ENCODE measurements around the gene SCPEP1.

SCPEP1 gene

GRCh38 chr17:57027852-57028251 lies 49.9 kb downstream of the SCPEP1 start:
- TF ChIP-seq TAF1 (IDR thresholded peaks at IDR 0.05; ENCODE audit: borderline replicate concordance, insufficient read depth, low read length) (no peak), FOXP2 (optimal IDR thresholded peaks at IDR 0.05; ENCODE audit: borderline replicate concordance, extremely low read depth, extremely low read length, insufficient read depth) (no peak)

GRCh38 chr17:57032343-57032742 lies 54.4 kb downstream of the SCPEP1 start:
- TF ChIP-seq SIN3A (IDR thresholded peaks at IDR 0.05; ENCODE audit: borderline replicate concordance, insufficient read depth, low read length) (no peak), REST (IDR thresholded peaks at IDR 0.05; ENCODE audit: insufficient read depth in 1 of 2, low read depth in 2 of 2, low read length in 2 of 2) (no peak)

GRCh38 chr17:57033296-57033695 lies 55.4 kb downstream of the SCPEP1 start:
- TF ChIP-seq POLR2AphosphoS5 (IDR thresholded peaks at IDR 0.05; ENCODE audit: low read depth, low read length) (no peak), REST (IDR thresholded peaks at IDR 0.05; ENCODE audit: insufficient read depth in 1 of 2, low read depth in 2 of 2, low read length in 2 of 2) (no peak), SIN3A (IDR thresholded peaks at IDR 0.05; ENCODE audit: borderline replicate concordance, insufficient read depth, low read length) (no peak), FOXP2 (optimal IDR thresholded peaks at IDR 0.05; ENCODE audit: borderline replicate concordance, extremely low read depth, extremely low read length, insufficient read depth) (no peak), TAF1 (IDR thresholded peaks at IDR 0.05; ENCODE audit: borderline replicate concordance, insufficient read depth, low read length) (no peak)

GRCh38 chr17:57034807-57035754 lies 57.1 kb downstream of the SCPEP1 start:
- no peak for TF ChIP-seq TAF1 (IDR thresholded peaks at IDR 0.05; ENCODE audit: borderline replicate concordance, insufficient read depth, low read length)

- no peak for TF ChIP-seq POLR2AphosphoS5 (IDR thresholded peaks at IDR 0.05; ENCODE audit: low read depth, low read length)
- no peak for TF ChIP-seq FOXP2 (optimal IDR thresholded peaks at IDR 0.05; ENCODE audit: borderline replicate concordance, extremely low read depth, extremely low read length, insufficient read depth)
- TF ChIP-seq TAF1 (IDR thresholded peaks at IDR 0.05; ENCODE audit: borderline replicate concordance, insufficient read depth, low read length) = no peak
- no peak for TF ChIP-seq SIN3A (IDR thresholded peaks at IDR 0.05; ENCODE audit: borderline replicate concordance, insufficient read depth, low read length)
- TF ChIP-seq REST (IDR thresholded peaks at IDR 0.05; ENCODE audit: insufficient read depth in 1 of 2, low read depth in 2 of 2, low read length in 2 of 2) = no peak
Observed at GRCh38 chr17:57035971-57036481, 58.1 kb downstream of the SCPEP1 start.

GRCh38 chr17:57037411-57037810 lies 59.5 kb downstream of the SCPEP1 start:
- TF ChIP-seq TAF1 (IDR thresholded peaks at IDR 0.05; ENCODE audit: borderline replicate concordance, insufficient read depth, low read length) (no peak), FOXP2 (optimal IDR thresholded peaks at IDR 0.05; ENCODE audit: borderline replicate concordance, extremely low read depth, extremely low read length, insufficient read depth) (no peak), SIN3A (IDR thresholded peaks at IDR 0.05; ENCODE audit: borderline replicate concordance, insufficient read depth, low read length) (no peak), POLR2AphosphoS5 (IDR thresholded peaks at IDR 0.05; ENCODE audit: low read depth, low read length) (no peak), REST (IDR thresholded peaks at IDR 0.05; ENCODE audit: insufficient read depth in 1 of 2, low read depth in 2 of 2, low read length in 2 of 2) (no peak)

All from PFSK-1 (cell line).